WTC11 (cell line): ENCODE measurements around the gene SLC22A15. TPM values are rescaled to one million over a fixed set of nuclear protein-coding genes. Genes with fewer than 3 reads are reported as not detected.

Experiments
- ATAC-seq: fragments of 200-7000 bp; cut with Tn5 transposase; 2 replicates; pipeline ENCODE4 v1.10.0; 2021; ENCODE audit warnings: mild to moderate bottlenecking, moderate library complexity
- CTCF ChIA-PET: fragments of 300-600 bp; sonication (Branson Sonifier 250); formaldehyde crosslinking; loops from one replicate; lab custom pipeline; 2021; ENCODE audit warnings: antibody characterized with exemption; lab: Charles Lee
- POLR2A ChIA-PET: fragments of 350-600 bp; sonication (Branson Sonifier 250); formaldehyde crosslinking; loops from one replicate; lab custom pipeline; 2021; ENCODE audit warnings: antibody characterized with exemption; lab: Charles Lee
- DNase-seq: peaks from one replicate; pipeline ENCODE4 v3.0.0; 2021; ENCODE audit warnings: low spot score
- H3K27ac Mint-ChIP-seq: 2 replicates; pipeline ENCODE4 v1.8.0; 2021; ENCODE audit warnings: mixed read lengths
- H3K27me3 Mint-ChIP-seq: 2 replicates; pipeline ENCODE4 v1.8.0; 2021; ENCODE audit warnings: low read depth, mild to moderate bottlenecking, moderate library complexity, mixed read lengths
- H3K36me3 Mint-ChIP-seq: 2 replicates; pipeline ENCODE4 v1.8.0; 2021; ENCODE audit warnings: mixed read lengths
- H3K4me1 Mint-ChIP-seq: 2 replicates; pipeline ENCODE4 v1.8.0; 2022; ENCODE audit warnings: mixed read lengths
- H3K4me3 Mint-ChIP-seq: 2 replicates; pipeline ENCODE4 v1.8.0; 2021; ENCODE audit warnings: mild to moderate bottlenecking, moderate library complexity, mixed read lengths
- H3K9me3 Mint-ChIP-seq: 2 replicates; pipeline ENCODE4 v1.8.0; 2021; ENCODE audit warnings: mixed read lengths
- ELF4 ChIP-seq: sonication (generic); formaldehyde crosslinking; IDR thresholded peaks from 2 replicates; pipeline ENCODE4 v1.8.1; 2022; ENCODE audit warnings: low read depth, mild to moderate bottlenecking, moderate library complexity, missing genetic modification reagents
- EMX1 ChIP-seq: fragments of 250-450 bp; sonication (Bioruptor Pico); IDR thresholded peaks from 2 replicates; pipeline ENCODE4 v1.8.0; 2021; ENCODE audit warnings: mild to moderate bottlenecking
- NFE2L1 ChIP-seq: sonication (generic); formaldehyde crosslinking; IDR thresholded peaks from 2 replicates; pipeline ENCODE4 v1.8.1; 2023; ENCODE audit warnings: missing genetic modification reagents
- NFYB ChIP-seq: sonication (generic); formaldehyde crosslinking; conservative IDR thresholded peaks from 2 replicates; pipeline ENCODE4 v1.8.0; 2022; ENCODE audit warnings: low read depth, missing genetic modification reagents
- PRRX2 ChIP-seq: fragments of 250-450 bp; sonication (Bioruptor Pico); IDR thresholded peaks from 2 replicates; pipeline ENCODE4 v1.8.0; 2021; ENCODE audit warnings: mild to moderate bottlenecking
- TP53 ChIP-seq: sonication (generic); formaldehyde crosslinking; IDR thresholded peaks from 2 replicates; pipeline ENCODE4 v1.8.1; 2023; ENCODE audit warnings: mild to moderate bottlenecking, missing genetic modification reagents
- ZNF219 ChIP-seq: sonication (generic); formaldehyde crosslinking; IDR thresholded peaks from 2 replicates; pipeline ENCODE4 v1.8.0; 2023; ENCODE audit warnings: missing genetic modification reagents, mild to moderate bottlenecking, borderline replicate concordance
- ZNF232 ChIP-seq: sonication (generic); formaldehyde crosslinking; IDR thresholded peaks from 2 replicates; pipeline ENCODE4 v1.8.0; 2022; ENCODE audit warnings: mild to moderate bottlenecking, missing genetic modification reagents
- total RNA-seq: library from RNA; stranded (reverse); gene quantifications from 3 replicates; pipeline ENCODE4 v1.2.3, GENCODE V29; 2021
- TF ChIP-seq, protein P1 (sequence below): sonication (generic); formaldehyde crosslinking; IDR thresholded peaks from 2 replicates; pipeline ENCODE4 v1.8.1; 2023; ENCODE audit warnings: mild to moderate bottlenecking, missing genetic modification reagents
- TF ChIP-seq, protein P2 (sequence below): sonication (generic); formaldehyde crosslinking; IDR thresholded peaks from 2 replicates; pipeline ENCODE4 v1.8.0; 2023; ENCODE audit warnings: missing genetic modification reagents, mild to moderate bottlenecking, borderline replicate concordance
- TF ChIP-seq, protein P3 (sequence below): sonication (generic); formaldehyde crosslinking; IDR thresholded peaks from 2 replicates; pipeline ENCODE4 v1.8.1; 2023; ENCODE audit warnings: mild to moderate bottlenecking, missing genetic modification reagents
- TF ChIP-seq, protein P4 (sequence below): sonication (generic); formaldehyde crosslinking; IDR thresholded peaks from 2 replicates; pipeline ENCODE4 v1.8.1; 2022; ENCODE audit warnings: missing genetic modification reagents, borderline replicate concordance
- TF ChIP-seq, protein P5 (sequence below): sonication (generic); formaldehyde crosslinking; IDR thresholded peaks from 2 replicates; pipeline ENCODE4 v1.8.1; 2023; ENCODE audit warnings: mild to moderate bottlenecking, missing genetic modification reagents, moderate library complexity
- TF ChIP-seq, protein P6 (sequence below): sonication (generic); formaldehyde crosslinking; IDR thresholded peaks from 2 replicates; pipeline ENCODE4 v1.8.0; 2023; ENCODE audit warnings: missing genetic modification reagents
- TF ChIP-seq, protein P7 (sequence below): sonication (generic); formaldehyde crosslinking; conservative IDR thresholded peaks from 2 replicates; pipeline ENCODE4 v1.8.1; 2023; ENCODE audit warnings: mild to moderate bottlenecking, low read depth, missing genetic modification reagents, moderate library complexity

The SLC22A15 gene
- total RNA-seq, 1 experiment from 2014 or later: 4.5 TPM

DNA sequence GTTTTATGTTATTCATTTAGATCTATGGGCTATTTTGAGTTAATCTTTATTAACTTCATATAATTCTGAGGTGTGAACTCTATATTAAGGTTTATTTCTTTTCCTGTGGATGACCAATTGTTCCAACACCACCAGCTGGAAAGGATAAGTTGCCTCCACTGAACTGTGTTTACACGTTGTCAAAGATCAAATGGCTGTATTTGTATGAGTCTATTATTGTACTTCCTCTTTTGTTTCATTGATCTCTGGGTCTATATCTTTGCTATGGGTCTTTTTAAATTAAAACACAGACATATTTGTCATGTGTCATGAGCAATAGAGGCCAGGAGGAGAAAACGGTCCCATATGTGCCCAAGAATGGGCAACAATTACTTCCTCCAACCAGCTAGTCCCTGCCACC is 129.7 kb downstream of the SLC22A15 start:
- TF ChIP-seq, protein P1, sequence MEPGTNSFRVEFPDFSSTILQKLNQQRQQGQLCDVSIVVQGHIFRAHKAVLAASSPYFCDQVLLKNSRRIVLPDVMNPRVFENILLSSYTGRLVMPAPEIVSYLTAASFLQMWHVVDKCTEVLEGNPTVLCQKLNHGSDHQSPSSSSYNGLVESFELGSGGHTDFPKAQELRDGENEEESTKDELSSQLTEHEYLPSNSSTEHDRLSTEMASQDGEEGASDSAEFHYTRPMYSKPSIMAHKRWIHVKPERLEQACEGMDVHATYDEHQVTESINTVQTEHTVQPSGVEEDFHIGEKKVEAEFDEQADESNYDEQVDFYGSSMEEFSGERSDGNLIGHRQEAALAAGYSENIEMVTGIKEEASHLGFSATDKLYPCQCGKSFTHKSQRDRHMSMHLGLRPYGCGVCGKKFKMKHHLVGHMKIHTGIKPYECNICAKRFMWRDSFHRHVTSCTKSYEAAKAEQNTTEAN: no peak
- TF ChIP-seq NFE2L1 (CRISPR knock-in tag) (no peak), EMX1 (no peak), ELF4 (CRISPR knock-in tag) (no peak)
- TF ChIP-seq, protein P2, sequence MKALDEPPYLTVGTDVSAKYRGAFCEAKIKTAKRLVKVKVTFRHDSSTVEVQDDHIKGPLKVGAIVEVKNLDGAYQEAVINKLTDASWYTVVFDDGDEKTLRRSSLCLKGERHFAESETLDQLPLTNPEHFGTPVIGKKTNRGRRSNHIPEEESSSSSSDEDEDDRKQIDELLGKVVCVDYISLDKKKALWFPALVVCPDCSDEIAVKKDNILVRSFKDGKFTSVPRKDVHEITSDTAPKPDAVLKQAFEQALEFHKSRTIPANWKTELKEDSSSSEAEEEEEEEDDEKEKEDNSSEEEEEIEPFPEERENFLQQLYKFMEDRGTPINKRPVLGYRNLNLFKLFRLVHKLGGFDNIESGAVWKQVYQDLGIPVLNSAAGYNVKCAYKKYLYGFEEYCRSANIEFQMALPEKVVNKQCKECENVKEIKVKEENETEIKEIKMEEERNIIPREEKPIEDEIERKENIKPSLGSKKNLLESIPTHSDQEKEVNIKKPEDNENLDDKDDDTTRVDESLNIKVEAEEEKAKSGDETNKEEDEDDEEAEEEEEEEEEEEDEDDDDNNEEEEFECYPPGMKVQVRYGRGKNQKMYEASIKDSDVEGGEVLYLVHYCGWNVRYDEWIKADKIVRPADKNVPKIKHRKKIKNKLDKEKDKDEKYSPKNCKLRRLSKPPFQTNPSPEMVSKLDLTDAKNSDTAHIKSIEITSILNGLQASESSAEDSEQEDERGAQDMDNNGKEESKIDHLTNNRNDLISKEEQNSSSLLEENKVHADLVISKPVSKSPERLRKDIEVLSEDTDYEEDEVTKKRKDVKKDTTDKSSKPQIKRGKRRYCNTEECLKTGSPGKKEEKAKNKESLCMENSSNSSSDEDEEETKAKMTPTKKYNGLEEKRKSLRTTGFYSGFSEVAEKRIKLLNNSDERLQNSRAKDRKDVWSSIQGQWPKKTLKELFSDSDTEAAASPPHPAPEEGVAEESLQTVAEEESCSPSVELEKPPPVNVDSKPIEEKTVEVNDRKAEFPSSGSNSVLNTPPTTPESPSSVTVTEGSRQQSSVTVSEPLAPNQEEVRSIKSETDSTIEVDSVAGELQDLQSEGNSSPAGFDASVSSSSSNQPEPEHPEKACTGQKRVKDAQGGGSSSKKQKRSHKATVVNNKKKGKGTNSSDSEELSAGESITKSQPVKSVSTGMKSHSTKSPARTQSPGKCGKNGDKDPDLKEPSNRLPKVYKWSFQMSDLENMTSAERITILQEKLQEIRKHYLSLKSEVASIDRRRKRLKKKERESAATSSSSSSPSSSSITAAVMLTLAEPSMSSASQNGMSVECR (CRISPR knock-in tag): no peak
- TF ChIP-seq, protein P3, sequence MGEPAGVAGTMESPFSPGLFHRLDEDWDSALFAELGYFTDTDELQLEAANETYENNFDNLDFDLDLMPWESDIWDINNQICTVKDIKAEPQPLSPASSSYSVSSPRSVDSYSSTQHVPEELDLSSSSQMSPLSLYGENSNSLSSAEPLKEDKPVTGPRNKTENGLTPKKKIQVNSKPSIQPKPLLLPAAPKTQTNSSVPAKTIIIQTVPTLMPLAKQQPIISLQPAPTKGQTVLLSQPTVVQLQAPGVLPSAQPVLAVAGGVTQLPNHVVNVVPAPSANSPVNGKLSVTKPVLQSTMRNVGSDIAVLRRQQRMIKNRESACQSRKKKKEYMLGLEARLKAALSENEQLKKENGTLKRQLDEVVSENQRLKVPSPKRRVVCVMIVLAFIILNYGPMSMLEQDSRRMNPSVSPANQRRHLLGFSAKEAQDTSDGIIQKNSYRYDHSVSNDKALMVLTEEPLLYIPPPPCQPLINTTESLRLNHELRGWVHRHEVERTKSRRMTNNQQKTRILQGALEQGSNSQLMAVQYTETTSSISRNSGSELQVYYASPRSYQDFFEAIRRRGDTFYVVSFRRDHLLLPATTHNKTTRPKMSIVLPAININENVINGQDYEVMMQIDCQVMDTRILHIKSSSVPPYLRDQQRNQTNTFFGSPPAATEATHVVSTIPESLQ (CRISPR knock-in tag): no peak
- TF ChIP-seq, all 79 proteins: peak for 0
- ATAC-seq (no peak), DNase-seq (no peak)
- Mint-ChIP-seq H3K27ac (no peak overlapping the region), H3K36me3 (no peaks in the 10 kb centered on the region), H3K4me3 (no peak overlapping the region), H3K9me3 (no peaks in the 10 kb centered on the region), H3K4me1 (peaks cover 7% of the 10 kb centered on the region; the same call in 1 of the 2 replicates), H3K27me3 (no peaks in the 10 kb centered on the region)
- POLR2A ChIA-PET: no interaction called here
- CTCF ChIA-PET: interaction anchor here (0.6 to 1.1 kb wide), 2 partner anchors 33 to 85 kb away, joined by 3 to 4 read pairs; no protein-coding TSS in a partner anchor

DNA sequence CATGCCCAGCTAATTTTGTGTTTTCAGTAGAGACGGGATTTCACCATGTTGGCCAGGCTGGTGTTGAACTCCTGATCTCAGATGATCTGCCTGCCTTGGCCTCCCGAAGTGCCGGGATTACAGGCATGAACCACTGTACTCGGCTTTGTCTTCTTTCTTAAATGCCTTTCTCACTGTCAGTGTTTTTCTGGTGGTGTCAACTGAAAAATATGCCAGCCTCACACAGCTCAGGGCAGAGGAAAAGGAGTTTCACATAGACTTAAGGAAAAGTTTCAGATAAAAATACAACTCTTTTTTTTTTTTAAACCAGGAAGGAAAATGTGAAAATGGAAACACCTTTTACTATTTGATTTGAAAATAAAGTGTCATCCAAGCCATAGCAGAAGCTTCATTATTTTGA is 130.3 kb downstream of the SLC22A15 start:
- no peak for ATAC-seq
- H3K36me3 Mint-ChIP-seq: no peaks in the 10 kb centered on the region
- no peaks in the 10 kb centered on the region for H3K27me3 Mint-ChIP-seq
- no peak for DNase-seq
- no peak overlapping the region for H3K4me3 Mint-ChIP-seq
- ChIA-PET CTCF (interaction anchor here (0.6 to 1.1 kb wide), 2 partner anchors 32 to 86 kb away, joined by 3 to 4 read pairs; no protein-coding TSS in a partner anchor), POLR2A (no interaction called here)
- TF ChIP-seq ZNF232 (CRISPR knock-in tag) (no peak), TP53 (no peak), ZNF219 (CRISPR knock-in tag) (no peak), PRRX2 (no peak), NFYB (CRISPR knock-in tag) (no peak)
- TF ChIP-seq, protein P4, sequence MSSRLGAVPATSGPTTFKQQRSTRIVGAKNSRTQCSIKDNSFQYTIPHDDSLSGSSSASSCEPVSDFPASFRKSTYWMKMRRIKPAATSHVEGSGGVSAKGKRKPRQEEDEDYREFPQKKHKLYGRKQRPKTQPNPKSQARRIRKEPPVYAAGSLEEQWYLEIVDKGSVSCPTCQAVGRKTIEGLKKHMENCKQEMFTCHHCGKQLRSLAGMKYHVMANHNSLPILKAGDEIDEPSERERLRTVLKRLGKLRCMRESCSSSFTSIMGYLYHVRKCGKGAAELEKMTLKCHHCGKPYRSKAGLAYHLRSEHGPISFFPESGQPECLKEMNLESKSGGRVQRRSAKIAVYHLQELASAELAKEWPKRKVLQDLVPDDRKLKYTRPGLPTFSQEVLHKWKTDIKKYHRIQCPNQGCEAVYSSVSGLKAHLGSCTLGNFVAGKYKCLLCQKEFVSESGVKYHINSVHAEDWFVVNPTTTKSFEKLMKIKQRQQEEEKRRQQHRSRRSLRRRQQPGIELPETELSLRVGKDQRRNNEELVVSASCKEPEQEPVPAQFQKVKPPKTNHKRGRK: no peak
- TF ChIP-seq, protein P5, sequence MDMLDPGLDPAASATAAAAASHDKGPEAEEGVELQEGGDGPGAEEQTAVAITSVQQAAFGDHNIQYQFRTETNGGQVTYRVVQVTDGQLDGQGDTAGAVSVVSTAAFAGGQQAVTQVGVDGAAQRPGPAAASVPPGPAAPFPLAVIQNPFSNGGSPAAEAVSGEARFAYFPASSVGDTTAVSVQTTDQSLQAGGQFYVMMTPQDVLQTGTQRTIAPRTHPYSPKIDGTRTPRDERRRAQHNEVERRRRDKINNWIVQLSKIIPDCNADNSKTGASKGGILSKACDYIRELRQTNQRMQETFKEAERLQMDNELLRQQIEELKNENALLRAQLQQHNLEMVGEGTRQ: no peak
- TF ChIP-seq, protein P6, sequence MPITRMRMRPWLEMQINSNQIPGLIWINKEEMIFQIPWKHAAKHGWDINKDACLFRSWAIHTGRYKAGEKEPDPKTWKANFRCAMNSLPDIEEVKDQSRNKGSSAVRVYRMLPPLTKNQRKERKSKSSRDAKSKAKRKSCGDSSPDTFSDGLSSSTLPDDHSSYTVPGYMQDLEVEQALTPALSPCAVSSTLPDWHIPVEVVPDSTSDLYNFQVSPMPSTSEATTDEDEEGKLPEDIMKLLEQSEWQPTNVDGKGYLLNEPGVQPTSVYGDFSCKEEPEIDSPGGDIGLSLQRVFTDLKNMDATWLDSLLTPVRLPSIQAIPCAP (CRISPR knock-in tag): no peak
- TF ChIP-seq, protein P7, sequence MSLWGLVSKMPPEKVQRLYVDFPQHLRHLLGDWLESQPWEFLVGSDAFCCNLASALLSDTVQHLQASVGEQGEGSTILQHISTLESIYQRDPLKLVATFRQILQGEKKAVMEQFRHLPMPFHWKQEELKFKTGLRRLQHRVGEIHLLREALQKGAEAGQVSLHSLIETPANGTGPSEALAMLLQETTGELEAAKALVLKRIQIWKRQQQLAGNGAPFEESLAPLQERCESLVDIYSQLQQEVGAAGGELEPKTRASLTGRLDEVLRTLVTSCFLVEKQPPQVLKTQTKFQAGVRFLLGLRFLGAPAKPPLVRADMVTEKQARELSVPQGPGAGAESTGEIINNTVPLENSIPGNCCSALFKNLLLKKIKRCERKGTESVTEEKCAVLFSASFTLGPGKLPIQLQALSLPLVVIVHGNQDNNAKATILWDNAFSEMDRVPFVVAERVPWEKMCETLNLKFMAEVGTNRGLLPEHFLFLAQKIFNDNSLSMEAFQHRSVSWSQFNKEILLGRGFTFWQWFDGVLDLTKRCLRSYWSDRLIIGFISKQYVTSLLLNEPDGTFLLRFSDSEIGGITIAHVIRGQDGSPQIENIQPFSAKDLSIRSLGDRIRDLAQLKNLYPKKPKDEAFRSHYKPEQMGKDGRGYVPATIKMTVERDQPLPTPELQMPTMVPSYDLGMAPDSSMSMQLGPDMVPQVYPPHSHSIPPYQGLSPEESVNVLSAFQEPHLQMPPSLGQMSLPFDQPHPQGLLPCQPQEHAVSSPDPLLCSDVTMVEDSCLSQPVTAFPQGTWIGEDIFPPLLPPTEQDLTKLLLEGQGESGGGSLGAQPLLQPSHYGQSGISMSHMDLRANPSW: no peak
- TF ChIP-seq, protein P2 (CRISPR knock-in tag): no peak
- H3K9me3 Mint-ChIP-seq: no peaks in the 10 kb centered on the region
- no peak overlapping the region for H3K27ac Mint-ChIP-seq
- H3K4me1 Mint-ChIP-seq: peaks cover 9% of the 10 kb centered on the region; the same call in 1 of the 2 replicates
